Immature natural killer cell (primary cell): ENCODE measurements around the gene TAF1B. TPM values are rescaled to one million over a fixed set of nuclear protein-coding genes. Genes with fewer than 3 reads are reported as not detected.
A peak's percentile ranks its signal among the peaks of the same experiment; 100 is the strongest.
"Not testable (repeated sequence)": the region's sequence is repeated elsewhere in the genome, so short reads cannot be mapped to it uniquely, and the experiment has no call there.

Source experiments
- DNase-seq, 3 donors: peaks; one replicate each; pipeline ENCODE4 v3.0.0; 2022; ENCODE audit warnings: mixed read lengths in 1 of 3
- H3K27ac Mint-ChIP-seq, 6 donors: one replicate each; pipeline ENCODE4 v1.8.0; 2020; ENCODE audit warnings: mixed read lengths in 6 of 6, mild to moderate bottlenecking in 5 of 6, inconsistent platforms in 4 of 6, moderate library complexity in 3 of 6
- H3K27me3 Mint-ChIP-seq, 3 donors: one replicate each; pipeline ENCODE4 v1.8.0; 2020 to 2021; ENCODE audit warnings: low read depth in 3 of 3, mild to moderate bottlenecking in 3 of 3, mixed read lengths in 3 of 3, moderate library complexity in 3 of 3, inconsistent platforms in 1 of 3
- H3K36me3 Mint-ChIP-seq, 3 donors: one replicate each; pipeline ENCODE4 v1.8.0; 2020; ENCODE audit warnings: mixed read lengths in 3 of 3, inconsistent platforms in 2 of 3, mild to moderate bottlenecking in 2 of 3
- H3K4me1 Mint-ChIP-seq, 2 donors: one replicate each; pipeline ENCODE4 v1.8.0; 2020; ENCODE audit warnings: inconsistent platforms in 2 of 2, mild to moderate bottlenecking in 2 of 2, mixed read lengths in 2 of 2, moderate library complexity in 1 of 2
- H3K4me3 Mint-ChIP-seq, 5 donors: one replicate each; pipeline ENCODE4 v1.8.0; 2020; ENCODE audit warnings: mild to moderate bottlenecking in 5 of 5, mixed read lengths in 5 of 5, inconsistent platforms in 3 of 5, moderate library complexity in 3 of 5
- H3K9me3 Mint-ChIP-seq, 6 donors: one replicate each; pipeline ENCODE4 v1.8.0; 2020; ENCODE audit warnings: mild to moderate bottlenecking in 6 of 6, mixed read lengths in 6 of 6, inconsistent platforms in 4 of 6, moderate library complexity in 3 of 6
- polyA plus RNA-seq, 3 donors: library from polyadenylated mRNA; unstranded; fragments of 300-500 nt; fragmentation: Illumina TruSeq; gene quantifications; one replicate each; pipeline ENCODE4 v1.2.3, GENCODE V29; 2021

Gene TAF1B
- polyA plus RNA-seq, 3 donors from 2014 or later, result 8.7 to 21.8 (median 10.2) TPM

DNA sequence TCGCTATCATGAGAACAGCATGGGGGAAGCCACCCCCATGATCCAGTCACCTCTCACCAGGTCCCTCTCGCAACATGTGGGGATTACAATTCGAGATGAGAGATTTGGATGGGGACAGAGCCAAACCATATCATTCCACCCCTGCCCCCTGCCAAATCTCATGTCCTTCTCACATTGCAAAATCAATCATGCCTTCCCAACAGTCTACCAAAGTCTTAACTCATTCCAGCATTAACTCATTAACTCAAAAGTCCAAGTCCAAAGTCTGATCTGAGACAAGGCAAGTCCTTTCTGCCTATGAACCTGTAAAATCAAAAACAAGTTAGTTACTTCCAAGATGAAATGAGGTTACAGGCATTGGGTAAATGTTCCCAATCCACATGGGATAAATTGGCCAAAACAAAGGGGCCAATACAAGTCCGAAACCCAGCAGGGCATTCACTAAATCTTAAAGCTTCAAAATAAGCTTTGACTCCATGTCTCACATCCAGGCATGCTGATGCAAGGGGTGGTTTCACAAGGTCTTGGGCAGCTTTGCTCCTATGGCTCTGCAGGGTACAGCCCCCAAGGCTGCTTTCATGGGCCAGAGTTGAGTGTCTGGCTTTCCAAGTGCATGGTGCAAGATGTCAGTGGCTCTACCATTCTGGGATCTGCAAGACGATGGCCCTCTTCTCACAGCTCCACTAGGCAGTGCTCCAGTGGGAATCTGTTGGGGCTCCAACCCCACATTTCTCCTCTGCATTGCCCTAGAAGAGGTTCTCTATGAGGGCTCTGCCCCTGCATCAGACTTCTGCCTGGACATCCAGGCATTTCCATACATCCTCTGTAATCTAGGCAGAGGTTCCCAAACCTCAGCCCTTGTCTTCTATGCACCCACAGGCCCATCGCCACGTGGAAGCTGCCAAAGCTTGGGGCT is 14.8 kb downstream of the TAF1B start:
- Mint-ChIP-seq H3K4me1 (no peaks in the 10 kb centered on the region), H3K4me3 (no peak overlapping the region), H3K36me3 (peaks cover 51 to 70% (median 64%) of the 10 kb centered on the region in 3 donors)

DNA sequence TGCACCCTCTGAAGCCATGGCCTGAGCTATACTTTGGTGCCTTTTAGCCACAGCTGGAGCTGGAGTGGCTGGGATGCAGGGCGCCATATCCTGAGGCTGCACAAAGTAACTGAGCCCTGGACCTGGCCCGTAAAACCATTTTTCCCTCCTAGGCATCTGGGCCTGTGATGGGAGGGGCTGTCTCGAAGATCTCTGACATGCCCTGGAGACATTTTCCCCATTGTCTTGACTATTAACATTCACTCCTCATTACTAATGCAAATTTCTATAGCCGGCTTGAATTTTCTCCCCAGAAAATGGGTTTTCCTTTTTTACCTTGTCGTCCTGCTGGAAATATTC is 15.4 kb downstream of the TAF1B start:
- Mint-ChIP-seq H3K9me3 (peaks cover 0 to 11% (median 5%) of the 10 kb centered on the region in 6 donors), H3K4me1 (no peaks in the 10 kb centered on the region)

More for the DNA sequence above, 14.8 kb downstream of the TAF1B start:
- peaks cover 0 to 11% (median 5%) of the 10 kb centered on the region in 6 donors for H3K9me3 Mint-ChIP-seq
- DNase-seq, result no peak
- H3K27me3 Mint-ChIP-seq, result peaks cover 2 to 3% (median 2%) of the 10 kb centered on the region in 3 donors
- H3K27ac Mint-ChIP-seq, result no peak overlapping the region

DNA sequence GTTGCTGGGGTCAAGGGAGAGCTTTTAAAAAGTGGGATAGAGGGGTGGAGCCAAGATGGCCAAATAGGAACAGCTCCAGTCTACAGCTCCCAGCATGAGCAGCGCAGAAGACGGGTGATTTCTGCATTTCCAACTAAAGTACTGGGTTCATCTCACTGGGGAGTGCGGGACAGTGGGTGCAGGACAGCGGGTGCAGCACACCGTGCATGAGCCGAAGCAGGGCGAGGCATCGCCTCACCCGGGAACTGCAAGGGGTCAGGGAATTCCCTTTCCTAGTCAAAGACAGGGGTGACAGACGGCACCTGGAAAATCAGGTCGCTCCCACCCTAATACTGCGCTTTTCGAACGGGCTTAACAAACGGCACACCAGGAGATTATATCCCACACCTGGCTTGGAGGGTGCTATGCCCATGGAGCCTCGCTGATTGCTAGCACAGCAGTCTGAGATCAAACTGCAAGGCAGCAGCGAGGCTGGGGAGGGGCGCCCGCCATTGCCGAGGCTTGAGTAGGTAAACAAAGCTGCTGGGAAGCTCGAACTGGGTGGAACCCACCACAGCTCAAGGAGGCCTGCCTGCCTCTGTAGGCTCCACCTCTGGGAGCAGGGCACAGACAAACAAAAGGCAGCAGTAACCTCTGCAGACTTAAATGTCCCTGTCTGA is 17.8 kb downstream of the TAF1B start:
- not testable (repeated sequence) for H3K27ac Mint-ChIP-seq, H3K27me3 Mint-ChIP-seq, DNase-seq, H3K4me3 Mint-ChIP-seq, H3K4me1 Mint-ChIP-seq
- H3K36me3 Mint-ChIP-seq, result peaks cover 39 to 52% (median 47%) of the 10 kb centered on the region in 3 donors
- H3K9me3 Mint-ChIP-seq, result peaks cover 0 to 11% (median 5%) of the 10 kb centered on the region in 6 donors

More for the DNA sequence above, 15.4 kb downstream of the TAF1B start:
- DNase-seq, result no peak
- no peak overlapping the region for H3K27ac Mint-ChIP-seq
- peaks cover 50 to 65% (median 62%) of the 10 kb centered on the region in 3 donors for H3K36me3 Mint-ChIP-seq
- H3K27me3 Mint-ChIP-seq, result peaks cover 2 to 3% (median 2%) of the 10 kb centered on the region in 3 donors
- H3K4me3 Mint-ChIP-seq, result no peak overlapping the region

DNA sequence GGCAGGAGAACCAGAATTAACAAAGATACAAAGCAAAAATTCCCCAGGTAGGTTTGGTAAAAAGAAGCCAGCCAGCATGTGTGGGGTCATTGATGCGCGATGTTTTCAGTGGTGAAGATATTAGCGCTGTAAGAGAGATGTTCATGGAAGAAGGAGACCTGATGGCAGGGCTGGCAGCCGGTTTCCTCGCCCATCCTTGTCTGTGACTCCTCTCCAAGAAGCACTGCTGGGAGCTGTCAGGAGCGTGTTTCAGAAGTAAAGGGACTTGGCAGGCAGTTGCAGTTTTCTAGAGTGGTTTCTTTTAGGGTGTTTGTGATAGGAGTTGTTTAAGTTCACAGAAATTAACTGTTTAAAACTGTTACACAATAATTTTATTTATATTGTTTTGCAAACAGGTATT is 24.6 kb downstream of the TAF1B start:
- Mint-ChIP-seq H3K4me1 (no peaks in the 10 kb centered on the region), H3K27me3 (peaks cover 0 to 1% (median 0%) of the 10 kb centered on the region in 3 donors), H3K36me3 (peaks cover 4 to 20% (median 11%) of the 10 kb centered on the region in 3 donors), H3K4me3 (no peak overlapping the region), H3K9me3 (no peaks in the 10 kb centered on the region), H3K27ac (no peak overlapping the region)
- DNase-seq, result no peak

DNA sequence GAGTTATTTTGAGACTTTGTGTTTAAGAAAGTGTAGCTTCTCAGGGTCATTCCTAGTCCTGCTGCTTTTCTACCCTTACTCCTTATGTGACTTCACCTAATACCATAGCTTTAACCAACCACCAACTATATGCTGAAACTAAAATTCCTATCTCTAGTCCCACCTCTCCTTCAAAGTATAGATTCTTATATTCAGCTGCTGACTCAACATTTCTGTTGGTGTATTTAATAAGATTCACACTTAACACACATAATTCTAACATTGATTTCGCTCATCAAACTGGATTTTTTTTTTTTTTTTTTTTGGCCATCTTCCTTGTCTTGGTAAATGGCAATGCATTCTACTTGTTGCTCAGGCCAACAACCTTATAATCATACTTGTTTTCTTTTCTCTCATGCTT is 30.1 kb downstream of the TAF1B start:
- no peak overlapping the region for H3K4me3 Mint-ChIP-seq
- peaks cover 30 to 44% (median 32%) of the 10 kb centered on the region in 3 donors for H3K36me3 Mint-ChIP-seq
- no peak overlapping the region for H3K27ac Mint-ChIP-seq
- H3K9me3 Mint-ChIP-seq, result no peaks in the 10 kb centered on the region
- no peak for DNase-seq
- H3K4me1 Mint-ChIP-seq, result no peaks in the 10 kb centered on the region
- no peaks in the 10 kb centered on the region for H3K27me3 Mint-ChIP-seq

DNA sequence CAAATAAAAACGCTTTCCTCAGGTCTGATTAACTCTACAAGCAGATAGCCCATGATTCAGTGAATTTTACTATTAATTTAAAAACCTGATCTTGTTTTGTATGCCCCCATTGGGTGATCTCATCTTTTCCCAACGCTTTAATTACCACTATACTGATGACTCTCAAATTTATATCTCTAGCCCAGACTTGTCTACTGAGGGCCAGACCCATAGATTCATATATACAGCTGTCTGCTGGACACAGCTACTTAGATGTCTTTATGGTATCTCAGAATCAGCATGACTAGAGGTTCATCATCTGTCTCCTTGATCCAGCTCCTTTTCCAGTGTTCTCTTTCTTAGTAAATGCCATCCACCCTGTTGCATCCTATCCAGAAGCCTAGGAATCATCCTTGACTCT is 33.8 kb downstream of the TAF1B start:
- Mint-ChIP-seq H3K36me3 (peaks cover 30 to 48% (median 38%) of the 10 kb centered on the region in 3 donors), H3K27ac (peak overlapping the region in 1 of 6 donors; percentile 7), H3K4me1 (no peaks in the 10 kb centered on the region), H3K27me3 (no peaks in the 10 kb centered on the region), H3K4me3 (no peak overlapping the region), H3K9me3 (no peaks in the 10 kb centered on the region)
- no peak for DNase-seq

DNA sequence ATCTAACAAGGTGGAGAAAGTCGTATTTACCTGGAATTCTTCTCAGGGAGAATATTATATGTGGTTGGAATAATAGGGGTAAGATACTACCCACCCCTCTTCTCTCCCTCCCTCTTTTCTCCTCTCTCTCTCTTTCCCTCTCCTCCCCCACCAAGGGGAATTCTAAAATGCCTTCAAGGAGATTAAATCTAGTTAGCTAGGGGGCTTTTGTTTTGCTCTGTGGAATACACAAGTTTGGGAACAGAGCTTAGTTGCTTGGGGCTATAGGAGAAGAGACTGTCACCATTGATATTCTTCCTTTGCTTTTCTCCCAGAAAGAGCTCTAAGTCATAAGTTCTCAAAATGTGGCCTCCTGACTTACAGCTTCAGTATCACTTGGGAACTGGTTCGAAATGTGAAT is 34.5 kb downstream of the TAF1B start:
- Mint-ChIP-seq H3K36me3 (peaks cover 30 to 45% (median 38%) of the 10 kb centered on the region in 3 donors), H3K27me3 (no peaks in the 10 kb centered on the region), H3K27ac (no peak overlapping the region), H3K4me3 (no peak overlapping the region), H3K4me1 (no peaks in the 10 kb centered on the region), H3K9me3 (no peaks in the 10 kb centered on the region)
- DNase-seq, result no peak

DNA sequence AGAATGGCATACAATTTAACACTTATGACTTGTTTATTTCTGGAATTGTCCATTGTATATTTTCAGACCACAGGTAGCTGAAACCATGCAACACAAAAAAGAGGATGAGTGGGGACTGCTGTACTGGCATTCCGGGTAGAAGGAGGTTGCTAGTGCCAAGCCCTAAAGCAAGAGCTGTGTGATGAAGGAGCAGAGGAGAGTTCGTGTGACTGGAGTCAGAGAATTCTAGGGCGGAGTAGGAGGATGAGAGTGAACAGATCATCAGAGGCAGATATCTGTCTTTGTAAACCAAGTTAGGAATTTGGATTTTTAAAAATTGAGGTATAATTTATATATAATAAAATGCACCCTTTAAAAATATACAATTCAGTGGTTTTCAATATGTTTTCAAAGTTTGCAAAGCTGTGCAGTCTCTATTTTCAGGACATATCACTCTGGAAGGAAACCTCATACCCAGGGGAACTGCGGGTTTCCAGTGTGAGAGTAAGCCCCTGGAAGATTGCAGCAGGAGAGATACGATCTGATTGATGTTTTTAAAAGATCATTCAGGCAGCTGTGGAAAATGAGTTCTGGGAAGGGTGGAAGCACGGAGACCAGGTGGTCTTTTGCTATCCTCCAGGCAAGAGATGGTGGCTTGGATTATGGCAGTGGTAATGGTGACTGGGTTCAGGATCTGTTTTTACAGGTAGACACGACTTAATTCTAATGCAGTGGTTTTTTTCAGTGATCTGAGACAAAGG is 36.4 kb downstream of the TAF1B start:
- H3K27me3 Mint-ChIP-seq, result no peaks in the 10 kb centered on the region
- no peak for DNase-seq
- H3K4me1 Mint-ChIP-seq, result no peaks in the 10 kb centered on the region
- peaks cover 23 to 43% (median 27%) of the 10 kb centered on the region in 3 donors for H3K36me3 Mint-ChIP-seq
- H3K9me3 Mint-ChIP-seq, result no peaks in the 10 kb centered on the region
- peak overlapping the region in 1 of 6 donors; percentile 37 for H3K27ac Mint-ChIP-seq
- H3K4me3 Mint-ChIP-seq, result no peak overlapping the region

DNA sequence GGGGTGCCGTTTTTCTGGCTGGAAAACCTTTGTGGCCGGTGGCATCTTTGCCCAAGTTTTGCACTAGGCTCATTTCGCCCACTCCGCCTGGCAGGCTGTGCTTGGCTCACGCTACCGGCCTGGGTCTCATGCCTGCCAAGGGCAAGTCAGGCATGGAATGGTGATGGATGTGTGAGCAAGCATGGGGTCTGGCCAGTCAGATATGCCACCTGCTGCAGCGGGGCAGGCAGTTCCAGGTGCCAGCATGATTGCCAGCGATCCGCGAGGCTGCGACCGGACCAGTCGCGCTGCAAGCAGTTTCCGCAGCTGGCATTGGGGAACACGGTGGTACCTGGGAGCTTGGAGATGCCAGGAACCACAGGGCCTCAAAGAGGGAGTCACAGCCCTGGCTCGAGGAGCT is 40.6 kb downstream of the TAF1B start:
- Mint-ChIP-seq H3K4me3 (no peak overlapping the region), H3K36me3 (peaks cover 26 to 56% (median 26%) of the 10 kb centered on the region in 3 donors), H3K27ac (no peak overlapping the region), H3K27me3 (no peaks in the 10 kb centered on the region), H3K4me1 (peaks cover 9 to 28% of the 10 kb centered on the region in 2 donors), H3K9me3 (peaks cover 2 to 16% (median 9%) of the 10 kb centered on the region in 6 donors)
- no peak for DNase-seq

DNA sequence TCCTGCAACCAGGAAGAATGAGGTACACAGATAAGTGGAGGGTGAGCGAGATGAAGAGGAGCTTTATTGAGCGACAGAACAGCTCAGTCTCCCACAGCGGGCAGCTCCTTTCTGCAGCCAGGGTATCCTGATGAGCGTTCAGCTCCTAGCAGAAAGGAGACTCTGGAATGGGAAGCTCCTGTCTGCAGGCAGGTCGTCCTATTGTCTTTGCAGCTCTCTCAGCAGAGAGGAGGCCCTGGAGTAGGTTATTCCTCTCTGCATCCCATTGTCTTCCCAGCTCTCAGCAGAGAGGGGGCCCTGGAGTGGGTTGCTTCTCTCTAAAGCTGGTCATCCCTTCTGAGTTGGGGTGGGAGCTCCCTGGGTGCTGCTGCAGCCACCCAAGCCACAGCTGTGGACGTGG is 41.2 kb downstream of the TAF1B start:
- no peak for DNase-seq
- Mint-ChIP-seq H3K27me3 (no peaks in the 10 kb centered on the region), H3K36me3 (peaks cover 27 to 58% (median 28%) of the 10 kb centered on the region in 3 donors), H3K4me1 (peaks cover 9 to 34% of the 10 kb centered on the region in 2 donors), H3K4me3 (no peak overlapping the region), H3K9me3 (peaks cover 2 to 16% (median 9%) of the 10 kb centered on the region in 6 donors), H3K27ac (no peak overlapping the region)

DNA sequence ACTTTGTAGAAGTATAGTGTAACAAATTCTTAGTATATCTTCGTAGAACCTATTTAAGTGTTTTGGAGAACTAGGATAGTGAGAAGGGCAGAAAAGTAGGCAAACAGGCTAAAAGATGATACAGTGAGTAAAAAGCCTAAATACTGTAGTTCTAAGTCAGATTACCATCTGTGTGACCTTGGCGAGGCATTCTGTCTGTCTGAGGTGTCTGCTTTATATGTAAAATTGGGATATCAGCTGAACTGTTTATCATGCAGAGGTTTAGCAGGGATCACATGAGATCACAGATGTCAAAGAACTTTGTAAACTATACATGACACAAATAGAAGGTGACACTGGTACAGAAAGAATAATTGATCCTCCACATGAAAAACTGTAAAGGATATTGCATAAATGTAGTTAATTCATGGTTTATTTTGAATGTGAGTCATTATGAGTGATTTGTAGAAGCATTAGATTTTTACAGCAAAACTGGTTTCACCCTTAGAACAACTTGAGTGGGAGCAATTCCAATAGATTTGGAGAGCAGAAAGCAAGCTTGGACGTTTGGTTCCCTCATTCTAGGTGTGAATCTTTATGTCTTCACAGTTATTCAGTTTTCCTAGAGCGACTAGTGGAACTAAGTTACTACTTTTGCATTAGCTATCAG is 41.9 kb downstream of the TAF1B start:
- peaks cover 27 to 58% (median 34%) of the 10 kb centered on the region in 3 donors for H3K36me3 Mint-ChIP-seq
- H3K4me1 Mint-ChIP-seq, result peaks cover 9 to 41% of the 10 kb centered on the region in 2 donors
- DNase-seq, result no peak
- peak overlapping the region in 3 of 6 donors; percentile 23 to 42 (median 25) for H3K27ac Mint-ChIP-seq
- peaks cover 2 to 16% (median 9%) of the 10 kb centered on the region in 6 donors for H3K9me3 Mint-ChIP-seq
- H3K4me3 Mint-ChIP-seq, result no peak overlapping the region
- H3K27me3 Mint-ChIP-seq, result no peaks in the 10 kb centered on the region

DNA sequence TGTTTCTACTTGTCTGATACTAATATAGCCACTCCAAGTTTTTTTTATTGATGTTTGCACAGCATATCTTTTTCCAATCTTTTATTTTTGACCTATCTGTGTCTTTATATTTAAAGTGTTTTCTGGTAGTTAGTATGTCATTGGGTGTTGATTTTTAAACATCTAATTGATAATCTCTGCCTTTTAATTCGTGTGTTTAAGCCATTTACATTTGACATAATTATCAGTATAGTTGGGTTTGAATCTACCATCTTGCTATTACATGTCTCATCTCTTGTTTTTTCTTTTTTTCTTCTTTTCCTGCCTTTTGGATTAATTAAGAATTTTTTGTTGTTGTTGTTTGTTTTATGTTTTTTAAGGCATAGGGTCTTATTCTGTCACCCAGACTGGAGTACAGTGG is 44.2 kb downstream of the TAF1B start:
- no peak overlapping the region for H3K4me3 Mint-ChIP-seq
- no peak for DNase-seq
- H3K27ac Mint-ChIP-seq, result peak overlapping the region in 2 of 6 donors; percentile 12 to 18
- H3K9me3 Mint-ChIP-seq, result peaks cover 2 to 16% (median 9%) of the 10 kb centered on the region in 6 donors
- H3K4me1 Mint-ChIP-seq, result peaks cover 9 to 42% of the 10 kb centered on the region in 2 donors
- H3K27me3 Mint-ChIP-seq, result peaks cover 0 to 1% (median 0%) of the 10 kb centered on the region in 3 donors
- H3K36me3 Mint-ChIP-seq, result peaks cover 32 to 58% (median 35%) of the 10 kb centered on the region in 3 donors

DNA sequence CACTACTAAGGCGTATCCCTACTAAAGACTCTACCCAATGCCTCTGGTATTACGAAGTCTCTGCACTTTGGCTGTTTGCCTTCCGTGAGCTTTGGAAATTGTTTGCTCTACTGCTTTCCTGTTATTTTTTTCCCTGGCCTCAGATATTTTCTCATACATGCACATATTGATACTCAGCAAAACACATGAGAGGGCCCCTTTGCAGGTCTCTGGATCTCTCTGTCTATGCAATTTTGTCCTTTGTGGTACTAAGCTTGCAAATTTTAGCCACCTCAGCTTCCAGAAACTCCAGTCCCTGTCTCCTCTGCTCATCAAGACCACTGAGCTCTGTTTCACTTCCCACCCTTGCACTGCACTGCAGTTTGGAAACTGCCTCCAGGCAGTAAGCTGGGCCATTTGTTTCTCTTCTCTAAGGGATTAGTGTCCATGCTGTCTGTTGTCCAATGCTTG is 46.6 kb downstream of the TAF1B start:
- Mint-ChIP-seq H3K27me3 (peaks cover 0 to 1% (median 0%) of the 10 kb centered on the region in 3 donors), H3K4me1 (peaks cover 9 to 42% of the 10 kb centered on the region in 2 donors), H3K27ac (peak overlapping the region in 1 of 6 donors; percentile 19), H3K4me3 (no peak overlapping the region), H3K9me3 (peaks cover 2 to 16% (median 9%) of the 10 kb centered on the region in 6 donors), H3K36me3 (peaks cover 34 to 52% (median 36%) of the 10 kb centered on the region in 3 donors)
- no peak for DNase-seq
